Endodermal cell (in vitro differentiated cells): Measurements from ENCODE around the gene ZNF331. TPM values are rescaled to one million over a fixed set of nuclear protein-coding genes. Genes with fewer than 3 reads are reported as not detected.

Source experiments
- DNase-seq: peaks from one replicate; pipeline ENCODE4 v3.0.0-alpha.2; 2017
- H3K27ac ChIP-seq: 2 replicates; pipeline ENCODE4 v1.5.1; 2013; ENCODE audit warnings: mild to moderate bottlenecking, low read depth, low read length, moderate library complexity
- H3K27me3 ChIP-seq: 2 replicates; pipeline ENCODE4 v1.6.1; 2013; ENCODE audit warnings: mild to moderate bottlenecking, low read length, moderate library complexity; ENCODE audit not compliant: insufficient read depth, control insufficient read depth, poor library complexity, severe bottlenecking
- H3K36me3 ChIP-seq: 2 replicates; pipeline ENCODE4 v1.7.0; 2013; ENCODE audit warnings: mild to moderate bottlenecking, low read length, moderate library complexity; ENCODE audit not compliant: control insufficient read depth, insufficient read depth
- H3K4me1 ChIP-seq: one replicate; pipeline ENCODE4 v1.7.0; 2013; ENCODE audit warnings: low read length; ENCODE audit not compliant: control insufficient read depth, insufficient read depth
- H3K4me3 ChIP-seq: 2 replicates; pipeline ENCODE4 v1.5.1; 2013; ENCODE audit warnings: mild to moderate bottlenecking, low read length, moderate library complexity
- H3K9ac ChIP-seq: 2 replicates; pipeline ENCODE4 v1.6.1; 2013; ENCODE audit warnings: mild to moderate bottlenecking, low read length, moderate library complexity; ENCODE audit not compliant: poor library complexity, severe bottlenecking; ENCODE audit errors: extremely low read depth
- H3K9me3 ChIP-seq: 2 replicates; pipeline ENCODE4 v1.6.1; 2013; ENCODE audit warnings: mild to moderate bottlenecking, low read length, moderate library complexity; ENCODE audit not compliant: control insufficient read depth
- H3K27ac Mint-ChIP-seq: 2 replicates; pipeline ENCODE4 v1.8.0; 2020; ENCODE audit warnings: mixed read lengths
- H3K27me3 Mint-ChIP-seq: 2 replicates; pipeline ENCODE4 v1.8.0; 2021; ENCODE audit warnings: mild to moderate bottlenecking, mixed read lengths; ENCODE audit not compliant: insufficient read depth
- H3K36me3 Mint-ChIP-seq: 2 replicates; pipeline ENCODE4 v1.8.0; 2020; ENCODE audit warnings: low read depth, mixed read lengths
- H3K4me1 Mint-ChIP-seq: 2 replicates; pipeline ENCODE4 v1.8.0; 2020; ENCODE audit warnings: mixed read lengths
- H3K4me3 Mint-ChIP-seq: 2 replicates; pipeline ENCODE4 v1.8.0; 2020; ENCODE audit warnings: mild to moderate bottlenecking, moderate library complexity, mixed read lengths
- H3K9me3 Mint-ChIP-seq: 2 replicates; pipeline ENCODE4 v1.8.0; 2020; ENCODE audit warnings: mild to moderate bottlenecking, mixed read lengths
- WGBS, 2 experiments: methylation state at CpG; one replicate each; pipeline versions ENCODE4 v1.1.5 to v1.1.7; 2013; ENCODE audit warnings: missing lambda C conversion rate in 2 of 2, mixed read lengths in 1 of 2; ENCODE audit not compliant: insufficient coverage in 1 of 2, insufficient read length in 1 of 2; 5-methylcytosine and 5-hydroxymethylcytosine counted together
- total RNA-seq, 2 donors: library from RNA; stranded (reverse); fragmentation: NEBNext Ultra II Directional in 1 of 2; extraction: Animal tissue kit (Norgen Biotek cat#: 25700) in 1 of 2; gene quantifications; 2 replicates in 1 of 2; 3 replicates in 1 of 2; pipeline ENCODE4 v1.2.1, GENCODE V29; 2021
- TF ChIP-seq, protein P1 (sequence below): fragments of 200-600 bp; sonication (generic); conservative IDR thresholded peaks from 2 replicates; pipeline ENCODE4 v1.5.0; 2021; ENCODE audit warnings: antibody characterized with exemption, mild to moderate bottlenecking

The ZNF331 gene
- total RNA-seq, 2 donors from 2014 or later, result 32.1 to 50.1 TPM

DNA sequence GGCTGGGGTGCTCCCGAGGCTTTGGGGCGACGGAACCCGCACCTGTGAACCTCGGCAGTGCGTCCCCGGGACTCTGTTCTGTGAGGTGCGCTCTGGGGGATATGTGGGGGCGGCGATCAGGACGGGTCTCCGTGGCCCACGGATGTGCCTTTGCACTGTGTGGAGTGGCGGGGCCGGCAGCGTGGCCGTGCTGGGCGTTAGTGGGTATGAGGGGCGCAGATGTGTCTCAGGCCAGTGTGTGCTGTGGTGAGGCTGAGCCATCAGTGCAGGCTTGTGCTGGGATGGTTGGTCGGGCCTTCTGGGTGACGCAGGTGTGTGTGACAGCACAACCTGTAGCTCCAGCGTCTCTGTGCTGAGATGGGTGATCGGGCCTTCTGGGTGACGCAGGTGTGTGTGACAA, 16.9 kb downstream of the ZNF331 start:
- Histone ChIP-seq H3K9ac (peak overlapping the region; percentile 11), H3K4me3 (peak overlapping the region; percentile 79), H3K9me3 (peaks cover 15% of the 10 kb centered on the region), H3K27me3 (no peaks in the 10 kb centered on the region), H3K27ac (no peak overlapping the region), H3K4me1 (no peaks in the 10 kb centered on the region), H3K36me3 (peaks cover 14% of the 10 kb centered on the region)
- H3K9me3 Mint-ChIP-seq, result peaks cover 10% of the 10 kb centered on the region
- TF ChIP-seq, protein P1, sequence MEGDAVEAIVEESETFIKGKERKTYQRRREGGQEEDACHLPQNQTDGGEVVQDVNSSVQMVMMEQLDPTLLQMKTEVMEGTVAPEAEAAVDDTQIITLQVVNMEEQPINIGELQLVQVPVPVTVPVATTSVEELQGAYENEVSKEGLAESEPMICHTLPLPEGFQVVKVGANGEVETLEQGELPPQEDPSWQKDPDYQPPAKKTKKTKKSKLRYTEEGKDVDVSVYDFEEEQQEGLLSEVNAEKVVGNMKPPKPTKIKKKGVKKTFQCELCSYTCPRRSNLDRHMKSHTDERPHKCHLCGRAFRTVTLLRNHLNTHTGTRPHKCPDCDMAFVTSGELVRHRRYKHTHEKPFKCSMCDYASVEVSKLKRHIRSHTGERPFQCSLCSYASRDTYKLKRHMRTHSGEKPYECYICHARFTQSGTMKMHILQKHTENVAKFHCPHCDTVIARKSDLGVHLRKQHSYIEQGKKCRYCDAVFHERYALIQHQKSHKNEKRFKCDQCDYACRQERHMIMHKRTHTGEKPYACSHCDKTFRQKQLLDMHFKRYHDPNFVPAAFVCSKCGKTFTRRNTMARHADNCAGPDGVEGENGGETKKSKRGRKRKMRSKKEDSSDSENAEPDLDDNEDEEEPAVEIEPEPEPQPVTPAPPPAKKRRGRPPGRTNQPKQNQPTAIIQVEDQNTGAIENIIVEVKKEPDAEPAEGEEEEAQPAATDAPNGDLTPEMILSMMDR, result no peak
- no peak for DNase-seq
- 55 to 82% methylated on average over 21 to 23 of the region's 24 CpGs for WGBS, 2 experiments
- H3K36me3 Mint-ChIP-seq, result peaks cover 45% of the 10 kb centered on the region
- no peak overlapping the region for H3K4me3 Mint-ChIP-seq
- H3K27me3 Mint-ChIP-seq, result no peaks in the 10 kb centered on the region
- peak overlapping the region; percentile 26 for H3K27ac Mint-ChIP-seq
- no peaks in the 10 kb centered on the region for H3K4me1 Mint-ChIP-seq

GRCh38 chr19:53555352-53555751, 17.4 kb downstream of the ZNF331 start:
- H3K27ac ChIP-seq, result no peak overlapping the region
- H3K27ac Mint-ChIP-seq, result no peak overlapping the region
- no peak overlapping the region for H3K4me3 Mint-ChIP-seq
- WGBS, 2 experiments, result 95% methylated on average over 8 to 12 of the region's 13 CpGs
- no peaks in the 10 kb centered on the region for H3K27me3 ChIP-seq
- H3K9ac ChIP-seq, result no peak overlapping the region
- H3K36me3 ChIP-seq, result peaks cover 20% of the 10 kb centered on the region
- H3K9me3 Mint-ChIP-seq, result peaks cover 11% of the 10 kb centered on the region
- peaks cover 18% of the 10 kb centered on the region for H3K9me3 ChIP-seq
- H3K4me1 ChIP-seq, result no peaks in the 10 kb centered on the region
- TF ChIP-seq, protein P1, result no peak
- peaks cover 51% of the 10 kb centered on the region for H3K36me3 Mint-ChIP-seq
- no peaks in the 10 kb centered on the region for H3K27me3 Mint-ChIP-seq
- no peaks in the 10 kb centered on the region for H3K4me1 Mint-ChIP-seq
- H3K4me3 ChIP-seq, result no peak overlapping the region
- no peak for DNase-seq

GRCh38 chr19:53571339-53571738, 33.4 kb downstream of the ZNF331 start:
- WGBS, 2 experiments, result 93 to 96% methylated on average over 12 of the region's 12 CpGs
- Mint-ChIP-seq H3K27me3 (no peaks in the 10 kb centered on the region), H3K9me3 (peaks cover 16% of the 10 kb centered on the region), H3K36me3 (peaks cover 59% of the 10 kb centered on the region), H3K4me3 (no peak overlapping the region), H3K27ac (no peak overlapping the region), H3K4me1 (no peaks in the 10 kb centered on the region)
- H3K27me3 ChIP-seq, result no peaks in the 10 kb centered on the region
- H3K9me3 ChIP-seq, result peaks cover 23% of the 10 kb centered on the region
- TF ChIP-seq, protein P1, result no peak
- H3K4me3 ChIP-seq, result no peak overlapping the region
- no peaks in the 10 kb centered on the region for H3K4me1 ChIP-seq
- DNase-seq, result no peak
- peaks cover 61% of the 10 kb centered on the region for H3K36me3 ChIP-seq
- no peak overlapping the region for H3K27ac ChIP-seq
- no peak overlapping the region for H3K9ac ChIP-seq
